Spleen (tissue), 11 donors: ENCODE results near the gene XPO4. TPM values are rescaled to one million over a fixed set of nuclear protein-coding genes. Genes with fewer than 3 reads are reported as not detected.
"Not testable (repeated sequence)": the region's sequence is repeated elsewhere in the genome, so short reads cannot be mapped to it uniquely, and the experiment has no call there.

ENCODE experiments used
- DNase-seq: peaks from one replicate; pipeline ENCODE4 v3.0.0-alpha.2; 2020
- H3K27ac ChIP-seq, 8 donors: fragments of 200-600 bp; sonication (generic) in 7 of 8; 1 replicate in 4 of 8; 2 replicates in 4 of 8; pipeline versions ENCODE4 v1.5.0 to v1.8.0; 2016 to 2021; ENCODE audit warnings: inconsistent platforms in 4 of 8, mild to moderate bottlenecking in 4 of 8, moderate library complexity in 1 of 8
- H3K27me3 ChIP-seq, 7 donors: fragments of 200-600 bp; sonication (generic) in 6 of 7; replicated peaks in 1 of 7; 1 replicate in 4 of 7; 2 replicates in 3 of 7; pipeline versions ENCODE4 v1.5.0 to v1.8.0; 2016 to 2021; ENCODE audit warnings: inconsistent platforms in 3 of 7, mild to moderate bottlenecking in 1 of 7
- H3K36me3 ChIP-seq, 6 donors: fragments of 200-600 bp; sonication (generic) in 5 of 6; 1 replicate in 4 of 6; 2 replicates in 2 of 6; pipeline versions ENCODE4 v1.5.0 to v1.8.0; 2016 to 2021; ENCODE audit warnings: inconsistent platforms in 2 of 6
- H3K4me1 ChIP-seq, 6 donors: fragments of 200-600 bp; sonication (generic) in 5 of 6; 1 replicate in 3 of 6; 2 replicates in 3 of 6; pipeline versions ENCODE4 v1.5.0 to v1.8.0; 2016 to 2021; ENCODE audit warnings: inconsistent platforms in 3 of 6
- H3K4me3 ChIP-seq, 8 donors: fragments of 200-600 bp; sonication (generic) in 7 of 8; 1 replicate in 4 of 8; 2 replicates in 4 of 8; pipeline versions ENCODE4 v1.5.0 to v1.8.0; 2016 to 2021; ENCODE audit warnings: inconsistent platforms in 4 of 8, mild to moderate bottlenecking in 4 of 8, moderate library complexity in 2 of 8
- H3K9me3 ChIP-seq, 8 donors: fragments of 200-600 bp; sonication (generic) in 7 of 8; 1 replicate in 4 of 8; 2 replicates in 4 of 8; pipeline versions ENCODE4 v1.5.0 to v1.8.0; 2016 to 2021; ENCODE audit warnings: inconsistent platforms in 4 of 8
- CTCF ChIP-seq, 11 experiments: fragments of 200-600 bp in 7 of 11; fragments of 450-650 bp in 4 of 11; sonication (generic) in 4 of 11; IDR thresholded peaks in 8 of 11; conservative IDR thresholded peaks in 3 of 11; 1 replicate in 7 of 11; 2 replicates in 4 of 11; pipeline versions ENCODE4 v1.4.0 to v1.8.0; 2016 to 2021; ENCODE audit warnings: antibody characterized with exemption in 11 of 11, inconsistent platforms in 4 of 11, mild to moderate bottlenecking in 1 of 11
- POLR2A ChIP-seq, 3 donors: fragments of 450-650 bp; IDR thresholded peaks; one replicate each; pipeline ENCODE4 v1.5.1; 2017; ENCODE audit warnings: antibody characterized with exemption in 3 of 3, mild to moderate bottlenecking in 1 of 3
- POLR2AphosphoS5 ChIP-seq, 3 donors: sonication (generic); formaldehyde crosslinking; IDR thresholded peaks; one replicate each; pipeline ENCODE4 v1.5.1; 2017; ENCODE audit warnings: antibody characterized with exemption in 3 of 3
- WGBS, 5 donors: extraction: QIAGEN DNeasy Blood & Tissue Kit in 3 of 5; methylation state at CpG; one replicate each; pipeline versions ENCODE4 v1.1.5 to v1.1.7; 2013 to 2018; 5-methylcytosine and 5-hydroxymethylcytosine counted together
- intact Hi-C: fragments of 100-400 bp; cut with DNase I; formaldehyde crosslinking; loops from one replicate; pipeline ENCODE4 v1.15.0; 2023; ENCODE audit warnings: low total_unique reads
- polyA plus RNA-seq, 3 donors: library from polyadenylated mRNA; stranded (reverse); fragments of 200-250 nt; gene quantifications; one replicate each; pipeline ENCODE4 v1.2.1, GENCODE V29; 2013
- total RNA-seq, 7 donors: library from RNA; depleted of rRNA in 3 of 7; stranded (reverse); fragments of >200 nt in 3 of 7; fragmentation: NEBNext Ultra II Directional in 4 of 7; extraction: Animal tissue kit (Norgen Biotek cat#: 25700) in 4 of 7; gene quantifications; one replicate each; pipeline versions ENCODE4 v1.1.0 to v1.2.1, GENCODE V29; 2016 to 2021
- donor health status: healthy with polysubstance abuse.
- donor health status: DM: no; HTN: no; CAD: no; lungs with moderate emphysema.
- donor health status: DM: no; HTN: no; CAD: no.
- donor health status: Bipolar disorder and iron deficiency.
- donor health status: healthy.
- donor health status: DM: no; HTN: no; CAD: no.
- donor health status: DM: yes; HTN: yes; CAD: no.

The XPO4 gene
- total and polyA plus RNA-seq, 10 donors = 3.1 to 23.1 (median 17.5) TPM

GRCh38 chr13:20882206-20882605 is 20.3 kb downstream of the XPO4 start:
- no peak for DNase-seq
- Histone ChIP-seq H3K36me3 (peaks cover 0 to 11% (median 0%) of the 10 kb centered on the region in 6 donors), H3K4me1 (peaks cover 3 to 56% (median 14%) of the 10 kb centered on the region in 6 donors), H3K27ac (no peak overlapping the region), H3K27me3 (no peaks in the 10 kb centered on the region), H3K9me3 (no peaks in the 10 kb centered on the region), H3K4me3 (no peak overlapping the region)
- intact Hi-C loops = no loop called here
- TF ChIP-seq CTCF (IDR thresholded peaks at IDR 0.05 in 8 of 11, conservative IDR thresholded peaks at IDR 0.05 in 3 of 11) (no peak), POLR2AphosphoS5 (IDR thresholded peaks at IDR 0.05) (no peak), POLR2A (IDR thresholded peaks at IDR 0.05) (no peak)
- 73 to 88% (median 80%) methylated on average over 3 of the region's 3 CpGs for WGBS, 5 donors

GRCh38 chr13:20877902-20878301 is 24.6 kb downstream of the XPO4 start:
- 84 to 100% (median 95%) methylated on average over 2 of the region's 2 CpGs for WGBS, 5 donors
- Histone ChIP-seq H3K27me3 (no peaks in the 10 kb centered on the region), H3K36me3 (no peaks in the 10 kb centered on the region), H3K9me3 (peaks cover 0 to 6% (median 0%) of the 10 kb centered on the region in 8 donors), H3K4me3 (no peak overlapping the region), H3K27ac (no peak overlapping the region), H3K4me1 (peaks cover 3 to 46% (median 11%) of the 10 kb centered on the region in 6 donors)
- no peak for DNase-seq
- intact Hi-C loops = no loop called here
- no peak for TF ChIP-seq POLR2A (IDR thresholded peaks at IDR 0.05)
- TF ChIP-seq CTCF (IDR thresholded peaks at IDR 0.05 in 8 of 11, conservative IDR thresholded peaks at IDR 0.05 in 3 of 11) = no peak
- TF ChIP-seq POLR2AphosphoS5 (IDR thresholded peaks at IDR 0.05) = no peak

GRCh38 chr13:20876802-20877201 is 25.7 kb downstream of the XPO4 start:
- intact Hi-C loops, H3K27me3 ChIP-seq, H3K27ac ChIP-seq, H3K4me3 ChIP-seq, DNase-seq, H3K9me3 ChIP-seq, H3K36me3 ChIP-seq: not testable (repeated sequence)
- WGBS, 5 donors = 90 to 98% (median 96%) methylated on average over 5 of the region's 5 CpGs
- H3K4me1 ChIP-seq = peaks cover 0 to 40% (median 6%) of the 10 kb centered on the region in 6 donors

- DNase-seq, H3K9me3 ChIP-seq, H3K27ac ChIP-seq, H3K4me3 ChIP-seq, H3K27me3 ChIP-seq, intact Hi-C loops, H3K36me3 ChIP-seq: not testable (repeated sequence)
- H3K4me1 ChIP-seq = peaks cover 0 to 30% (median 5%) of the 10 kb centered on the region in 6 donors
- 93 to 99% (median 98%) methylated on average over 8 of the region's 8 CpGs for WGBS, 5 donors
Measured at GRCh38 chr13:20874439-20874838, 28.1 kb downstream of the XPO4 start.

- no peaks in the 10 kb centered on the region for H3K36me3 ChIP-seq
- no peak for TF ChIP-seq POLR2AphosphoS5 (IDR thresholded peaks at IDR 0.05)
- no peak for TF ChIP-seq CTCF (IDR thresholded peaks at IDR 0.05 in 8 of 11, conservative IDR thresholded peaks at IDR 0.05 in 3 of 11)
- TF ChIP-seq POLR2A (IDR thresholded peaks at IDR 0.05) = no peak
- no peaks in the 10 kb centered on the region for H3K27me3 ChIP-seq
- H3K4me3 ChIP-seq = no peak overlapping the region
- DNase-seq = no peak
- peaks cover 0 to 20% (median 3%) of the 10 kb centered on the region in 6 donors for H3K4me1 ChIP-seq
- H3K9me3 ChIP-seq = peaks cover 0 to 6% (median 0%) of the 10 kb centered on the region in 8 donors
- WGBS, 5 donors = 84 to 93% (median 88%) methylated on average over 3 of the region's 3 CpGs
- no peak overlapping the region for H3K27ac ChIP-seq
- intact Hi-C loops = no loop called here
Measured at GRCh38 chr13:20873348-20873747, 29.2 kb downstream of the XPO4 start.
